GM18511 (cell line): ENCODE data around the gene SP3.
A peak's percentile ranks its signal among the peaks of the same experiment; 100 is the strongest.

Source experiments
- ATAC-seq: cut with Tn5 transposase; IDR thresholded peaks from one replicate; pipeline ENCODE4 v1.9.1; 2021; ENCODE audit warnings: mild to moderate bottlenecking, moderate library complexity; ENCODE audit not compliant: unreplicated experiment

SP3 gene

GRCh38 chr2:173965372-173966025 lies at the start of gene SP3:
Gene SP3 (minus strand): TSS chr2:173965373. CDS start chr2:173965171, 202 bp downstream.
- ATAC-seq, result peak; percentile 76

- ATAC-seq, result no peak
Observed at GRCh38 chr2:174014699-174015070, 49.5 kb upstream of the SP3 start.

GRCh38 chr2:174014011-174014698 lies 49.0 kb upstream of the SP3 start:
- ATAC-seq, result no peak

GRCh38 chr2:174013315-174013751 lies 48.2 kb upstream of the SP3 start:
- ATAC-seq, result no peak

- no peak for ATAC-seq
Observed at GRCh38 chr2:174012347-174013314, 47.5 kb upstream of the SP3 start.

GRCh38 chr2:174011796-174012195 lies 46.6 kb upstream of the SP3 start:
- no peak for ATAC-seq

GRCh38 chr2:174011173-174011572 lies 46.0 kb upstream of the SP3 start:
- no peak for ATAC-seq

- no peak for ATAC-seq
Observed at GRCh38 chr2:174009488-174010223, 44.5 kb upstream of the SP3 start.

GRCh38 chr2:174008720-174009119 lies 43.5 kb upstream of the SP3 start:
- no peak for ATAC-seq

- ATAC-seq, result no peak
Observed at GRCh38 chr2:174007010-174007409, 41.8 kb upstream of the SP3 start.

- no peak for ATAC-seq
Observed at GRCh38 chr2:174005801-174006419, 40.7 kb upstream of the SP3 start.

- peak; percentile 76 for ATAC-seq
Observed at GRCh38 chr2:174004905-174005605, 39.9 kb upstream of the SP3 start.

- ATAC-seq, result no peak
Observed at GRCh38 chr2:174003720-174004695, 38.8 kb upstream of the SP3 start.

- ATAC-seq, result no peak
Observed at GRCh38 chr2:174002679-174003078, 37.5 kb upstream of the SP3 start.

- no peak for ATAC-seq
Observed at GRCh38 chr2:174001107-174001506, 35.9 kb upstream of the SP3 start.

GRCh38 chr2:173999724-174000123 lies 34.6 kb upstream of the SP3 start:
- ATAC-seq, result no peak

GRCh38 chr2:173999272-173999671 lies 34.1 kb upstream of the SP3 start:
- no peak for ATAC-seq

GRCh38 chr2:173998386-173998785 lies 33.2 kb upstream of the SP3 start:
- no peak for ATAC-seq

GRCh38 chr2:173997753-173998152 lies 32.6 kb upstream of the SP3 start:
- no peak for ATAC-seq
